HepG2 (cell line): ENCODE data around the gene HNRNPA1. TPM values are rescaled to one million over a fixed set of nuclear protein-coding genes. Genes with fewer than 3 reads are reported as not detected.

ENCODE experiments used
- ATF3 ChIP-seq: sonication (generic); formaldehyde crosslinking; IDR thresholded peaks from 2 replicates; pipeline ENCODE4 v1.4.0; 2020; ENCODE audit warnings: missing genetic modification reagents
- ATF4 ChIP-seq, 2 experiments: fragments of 450-650 bp in 1 of 2; sonication (generic) in 1 of 2; formaldehyde crosslinking; IDR thresholded peaks; 2 replicates each; pipeline versions ENCODE4 v1.5.0 to v1.8.0; 2020 to 2022; ENCODE audit warnings: mild to moderate bottlenecking in 1 of 2, missing genetic modification reagents in 1 of 2
- CHD4 ChIP-seq: fragments of 200-600 bp; sonication (generic); IDR thresholded peaks from 2 replicates; pipeline ENCODE4 v1.7.0; 2017; ENCODE audit warnings: mild to moderate bottlenecking, low read length, borderline replicate concordance
- CREBL2 ChIP-seq: sonication (generic); formaldehyde crosslinking; IDR thresholded peaks from 2 replicates; pipeline ENCODE4 v1.8.1; 2023; ENCODE audit warnings: missing genetic modification reagents, mild to moderate bottlenecking, borderline replicate concordance
- FOXK2 ChIP-seq: fragments of 450-650 bp; IDR thresholded peaks from 2 replicates; pipeline ENCODE4 v1.6.1; 2016
- HNF4G ChIP-seq, 2 experiments: sonication (generic) in 1 of 2; formaldehyde crosslinking in 1 of 2; IDR thresholded peaks; 2 replicates each; pipeline versions ENCODE4 v1.4.0 to v1.6.1; 2011 to 2020; ENCODE audit warnings: borderline replicate concordance in 2 of 2, low read depth in 2 of 2, mild to moderate bottlenecking in 2 of 2, low read length in 1 of 2, missing genetic modification reagents in 1 of 2, moderate library complexity in 1 of 2
- HNRNPH1 ChIP-seq: fragments of 200-400 bp; formaldehyde crosslinking; optimal IDR thresholded peaks from 2 replicates; pipeline ENCODE3; 2017; ENCODE audit warnings: mild to moderate bottlenecking, low read depth, low read length
- HNRNPK ChIP-seq: fragments of 200-400 bp; formaldehyde crosslinking; IDR thresholded peaks from 2 replicates; pipeline ENCODE4 v1.6.1; 2018; ENCODE audit warnings: low read length, low read depth, moderate library complexity, mild to moderate bottlenecking; ENCODE audit not compliant: poor library complexity, severe bottlenecking
- HOMEZ ChIP-seq: IDR thresholded peaks from 2 replicates; pipeline ENCODE4 v1.6.1; 2016; ENCODE audit warnings: low read depth
- MAF1 ChIP-seq: sonication (generic); formaldehyde crosslinking; IDR thresholded peaks from 2 replicates; pipeline ENCODE4 v1.5.0; 2020; ENCODE audit warnings: missing genetic modification reagents, borderline replicate concordance
- MAZ ChIP-seq, 2 experiments: sonication (generic) in 1 of 2; formaldehyde crosslinking in 1 of 2; IDR thresholded peaks; 2 replicates each; pipeline versions ENCODE4 v1.5.0 to v1.6.1; 2012 to 2020; ENCODE audit warnings: low read depth in 2 of 2, mild to moderate bottlenecking in 2 of 2, borderline replicate concordance in 1 of 2, improper control_type of control experiment in 1 of 2, low read length in 1 of 2, missing genetic modification reagents in 1 of 2, moderate library complexity in 1 of 2
- PCBP1 ChIP-seq: fragments of 200-400 bp; formaldehyde crosslinking; IDR thresholded peaks from 2 replicates; pipeline ENCODE4 v1.6.1; 2017; ENCODE audit warnings: mild to moderate bottlenecking, low read depth, low read length, borderline replicate concordance
- RFXAP ChIP-seq: sonication (generic); formaldehyde crosslinking; IDR thresholded peaks from 2 replicates; pipeline ENCODE4 v1.4.0; 2020; ENCODE audit warnings: missing genetic modification reagents, borderline replicate concordance
- SALL1 ChIP-seq: sonication (generic); formaldehyde crosslinking; IDR thresholded peaks from 2 replicates; pipeline ENCODE4 v1.8.0; 2022; ENCODE audit warnings: mild to moderate bottlenecking, missing genetic modification reagents
- SP2 ChIP-seq: sonication (generic); formaldehyde crosslinking; IDR thresholded peaks from 2 replicates; pipeline ENCODE4 v1.5.1; 2020; ENCODE audit warnings: mild to moderate bottlenecking, missing genetic modification reagents
- ZBTB21 ChIP-seq: sonication (generic); formaldehyde crosslinking; IDR thresholded peaks from 2 replicates; pipeline ENCODE4 v1.4.0; 2020; ENCODE audit warnings: missing genetic modification reagents
- ZNF251 ChIP-seq: sonication (generic); formaldehyde crosslinking; IDR thresholded peaks from 2 replicates; pipeline ENCODE4 v1.9.0; 2021; ENCODE audit warnings: mild to moderate bottlenecking, missing genetic modification reagents
- ZNF33B ChIP-seq: sonication (generic); formaldehyde crosslinking; IDR thresholded peaks from 2 replicates; pipeline ENCODE4 v1.5.1; 2020; ENCODE audit warnings: mild to moderate bottlenecking, missing genetic modification reagents
- ZNF362 ChIP-seq: sonication (generic); formaldehyde crosslinking; IDR thresholded peaks from 2 replicates; pipeline ENCODE4 v1.4.0; 2020; ENCODE audit warnings: missing genetic modification reagents, mild to moderate bottlenecking, borderline replicate concordance
- ZNF460 ChIP-seq: sonication (generic); formaldehyde crosslinking; IDR thresholded peaks from 2 replicates; pipeline ENCODE4 v1.5.1; 2020; ENCODE audit warnings: missing genetic modification reagents, mild to moderate bottlenecking, borderline replicate concordance
- ZNF576 ChIP-seq: sonication (generic); formaldehyde crosslinking; IDR thresholded peaks from 2 replicates; pipeline ENCODE4 v1.4.0; 2020; ENCODE audit warnings: mild to moderate bottlenecking, missing genetic modification reagents
- ZNF737 ChIP-seq: sonication (generic); formaldehyde crosslinking; IDR thresholded peaks from 2 replicates; pipeline ENCODE4 v1.5.0; 2020; ENCODE audit warnings: missing genetic modification reagents, mild to moderate bottlenecking, borderline replicate concordance
- ZNF883 ChIP-seq: sonication (generic); formaldehyde crosslinking; IDR thresholded peaks from 2 replicates; pipeline ENCODE4 v1.5.1; 2020; ENCODE audit warnings: mild to moderate bottlenecking, missing genetic modification reagents; ENCODE audit errors: not compliant biosample characterization
- polyA plus RNA-seq, 8 experiments: library from polyadenylated mRNA; depleted of rRNA in 3 of 8; stranded (reverse) in 7 of 8; unstranded in 1 of 8; fragments of >200 nt; fragmentation: Illumina TruSeq in 4 of 8; extraction: Trizol in 4 of 8; gene quantifications; 2 replicates each; pipeline versions ENCODE4 v1.2.1 to v1.2.3, GENCODE V29; 2011 to 2016; ENCODE audit warnings: low read depth in 4 of 8, missing spikeins in 1 of 8, mixed read lengths in 1 of 8; ENCODE audit not compliant: insufficient read depth in 1 of 8
- total RNA-seq, 5 experiments: library from RNA; depleted of rRNA; stranded (reverse); fragments of >200 nt; fragmentation: Illumina TruSeq; extraction: Trizol; gene quantifications; 2 replicates each; pipeline ENCODE4 v1.2.3, GENCODE V29; 2016; ENCODE audit warnings: low read depth in 1 of 5

HNRNPA1 gene
- total and polyA plus RNA-seq, 2 of the 13 experiments (the other 11 are each of a cell fraction or from before 2014, with no cell fraction given) = 535 to 1,820 TPM

GRCh38 chr12:54294152-54294952 lies 13.8 kb downstream of the HNRNPA1 start (continued):
- no peak for TF ChIP-seq HOMEZ (CRISPR knock-in tag)
- no peak for TF ChIP-seq ATF3 (CRISPR knock-in tag)
- TF ChIP-seq MAF1 (CRISPR knock-in tag) = no peak
- no peak; the same call in 1 of the 2 replicates for TF ChIP-seq RFXAP (CRISPR knock-in tag)
- TF ChIP-seq ZNF362 (CRISPR knock-in tag) = peak; percentile 87
- no peak for TF ChIP-seq HNRNPH1
- TF ChIP-seq HNF4G (IDR thresholded peaks at IDR 0.05; ENCODE audit: borderline replicate concordance, low read depth, low read length) = peak; percentile 22
- peak; percentile 38; the same call in 1 of the 2 replicates for TF ChIP-seq HNF4G (CRISPR knock-in tag; IDR thresholded peaks at IDR 0.05; ENCODE audit: borderline replicate concordance, low read depth)
- no peak for TF ChIP-seq ZNF737
- no peak for TF ChIP-seq CREBL2
- TF ChIP-seq MAZ (IDR thresholded peaks at IDR 0.05; ENCODE audit: borderline replicate concordance, low read depth, low read length) = 0 out of 2 replicates have a peak, but pooled peaks have one; percentile 63
- TF ChIP-seq MAZ (CRISPR knock-in tag; IDR thresholded peaks at IDR 0.05; ENCODE audit: low read depth) = no peak
- TF ChIP-seq ZBTB21 (CRISPR knock-in tag) = no peak
- no peak for TF ChIP-seq ATF4 (CRISPR knock-in tag; IDR thresholded peaks at IDR 0.05)
- peak; percentile 32; the same call in 1 of the 2 replicates for TF ChIP-seq SP2 (CRISPR knock-in tag)
- no peak for TF ChIP-seq PCBP1
- peak; percentile 67; the same call in 1 of the 2 replicates for TF ChIP-seq SALL1 (CRISPR knock-in tag)
- no peak; the same call in 1 of the 2 replicates for TF ChIP-seq ZNF460 (CRISPR knock-in tag)
- peak; percentile 38 for TF ChIP-seq ZNF883
- TF ChIP-seq FOXK2 = no peak
- no peak for TF ChIP-seq HNRNPK
- TF ChIP-seq ZNF251 (CRISPR knock-in tag) = no peak
- 0 out of 2 replicates have a peak, but pooled peaks have one; percentile 72 for TF ChIP-seq ZNF33B (CRISPR knock-in tag)
- TF ChIP-seq CHD4 = peak; percentile 33; the same call in 1 of the 2 replicates
- no peak for TF ChIP-seq ZNF576
